Activated CD8-positive, alpha-beta memory T cell treated with anti-CD3 and anti-CD28 coated beads, Interleukin-2, amount 50 U/mL, for 1 hour (primary cell): Measurements from ENCODE around the gene CPLX1.
"Not testable (repeated sequence)": the region's sequence is repeated elsewhere in the genome, so short reads cannot be mapped to it uniquely, and the experiment has no call there.

Experiments used
- DNase-seq: peaks from one replicate; pipeline ENCODE4 v3.0.0-alpha.2; 2020; ENCODE audit errors: extremely low read depth

The CPLX1 gene

DNA sequence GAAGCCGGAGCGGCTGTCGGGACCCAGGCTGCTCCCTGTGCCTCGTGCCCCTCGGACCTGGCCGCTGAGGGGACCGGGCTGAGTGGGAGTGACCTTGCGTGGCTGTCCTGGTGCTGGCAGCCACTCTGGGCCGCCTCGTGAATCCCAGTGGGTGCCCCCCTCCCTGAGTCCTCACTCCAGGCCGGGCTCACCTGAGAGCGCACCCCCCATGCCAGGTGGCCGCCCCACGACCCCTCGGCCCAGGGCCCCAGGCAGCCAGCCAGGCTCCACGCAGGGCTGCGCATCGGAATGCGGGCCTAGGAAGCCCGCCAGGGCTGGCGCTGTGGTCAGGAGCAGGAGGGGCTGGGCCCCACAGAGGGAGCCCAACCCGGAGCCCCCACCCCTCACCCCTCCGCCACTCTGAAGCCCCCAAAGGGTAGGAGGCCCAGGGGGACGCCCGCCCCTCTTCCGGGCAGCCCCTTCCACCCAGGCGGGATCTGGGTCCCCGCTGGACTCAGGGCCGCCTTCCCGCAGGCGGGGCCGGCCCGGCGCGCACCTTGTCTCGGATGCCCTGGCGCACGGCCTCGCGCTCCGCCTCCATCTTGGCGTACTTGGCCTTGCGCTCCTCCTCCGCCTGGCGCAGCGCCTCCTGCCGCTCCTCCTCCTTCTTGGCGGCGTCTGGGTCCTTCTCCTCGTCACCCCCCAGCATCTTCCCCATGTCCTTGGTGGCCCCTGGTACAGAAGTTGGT, 33.9 kb downstream of the CPLX1 start:
- DNase-seq, result no peak

DNA sequence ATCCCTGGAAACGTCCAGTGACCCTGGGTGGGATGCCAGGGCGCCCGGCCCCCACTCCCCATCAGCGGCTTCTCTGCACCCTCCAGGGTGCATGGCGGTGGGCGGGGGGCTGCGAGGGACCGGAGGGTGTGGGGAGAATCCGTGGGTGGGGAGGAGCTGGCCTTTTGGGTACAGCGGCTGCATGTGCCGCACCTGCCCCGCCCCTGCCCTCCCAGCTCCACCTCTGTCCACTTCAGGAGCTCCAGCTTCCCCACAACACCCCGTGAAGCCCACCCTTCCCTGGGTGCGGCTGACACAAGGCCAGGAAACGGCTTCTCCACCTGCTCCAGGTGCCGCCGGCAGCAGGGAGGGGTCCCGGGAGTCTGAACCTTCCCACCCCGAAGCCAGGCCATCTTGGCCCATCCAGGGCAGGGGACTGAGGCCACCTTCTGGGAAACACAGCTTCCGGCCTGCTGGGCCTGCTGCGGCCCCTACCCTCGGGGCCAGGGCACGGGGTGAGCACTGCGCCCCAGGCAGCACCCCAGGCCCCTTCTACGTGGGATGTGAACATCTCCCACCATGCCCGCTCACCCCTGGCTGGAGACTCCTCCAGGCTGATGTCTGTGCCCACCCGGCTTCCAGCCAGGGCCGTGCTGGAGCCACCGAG, 34.6 kb downstream of the CPLX1 start:
- DNase-seq, result no peak

DNA sequence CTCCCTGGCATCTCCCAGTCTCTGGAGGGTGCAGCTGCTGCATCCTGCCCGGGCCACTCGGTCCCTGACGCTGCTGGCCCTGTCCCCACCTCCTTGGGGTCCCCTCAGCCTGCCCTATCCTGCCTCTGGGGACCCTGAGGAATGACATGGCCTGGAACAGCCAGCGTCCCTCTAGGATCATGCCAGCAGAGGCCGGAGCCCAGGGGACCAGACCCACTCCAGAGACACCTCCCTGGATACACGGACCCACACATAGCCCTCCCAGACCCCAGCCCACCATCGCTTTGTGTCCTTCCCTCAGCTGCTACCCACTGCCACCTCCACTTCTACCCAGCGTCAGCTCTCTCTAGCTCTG, 35.5 kb downstream of the CPLX1 start:
- DNase-seq, result no peak

DNA sequence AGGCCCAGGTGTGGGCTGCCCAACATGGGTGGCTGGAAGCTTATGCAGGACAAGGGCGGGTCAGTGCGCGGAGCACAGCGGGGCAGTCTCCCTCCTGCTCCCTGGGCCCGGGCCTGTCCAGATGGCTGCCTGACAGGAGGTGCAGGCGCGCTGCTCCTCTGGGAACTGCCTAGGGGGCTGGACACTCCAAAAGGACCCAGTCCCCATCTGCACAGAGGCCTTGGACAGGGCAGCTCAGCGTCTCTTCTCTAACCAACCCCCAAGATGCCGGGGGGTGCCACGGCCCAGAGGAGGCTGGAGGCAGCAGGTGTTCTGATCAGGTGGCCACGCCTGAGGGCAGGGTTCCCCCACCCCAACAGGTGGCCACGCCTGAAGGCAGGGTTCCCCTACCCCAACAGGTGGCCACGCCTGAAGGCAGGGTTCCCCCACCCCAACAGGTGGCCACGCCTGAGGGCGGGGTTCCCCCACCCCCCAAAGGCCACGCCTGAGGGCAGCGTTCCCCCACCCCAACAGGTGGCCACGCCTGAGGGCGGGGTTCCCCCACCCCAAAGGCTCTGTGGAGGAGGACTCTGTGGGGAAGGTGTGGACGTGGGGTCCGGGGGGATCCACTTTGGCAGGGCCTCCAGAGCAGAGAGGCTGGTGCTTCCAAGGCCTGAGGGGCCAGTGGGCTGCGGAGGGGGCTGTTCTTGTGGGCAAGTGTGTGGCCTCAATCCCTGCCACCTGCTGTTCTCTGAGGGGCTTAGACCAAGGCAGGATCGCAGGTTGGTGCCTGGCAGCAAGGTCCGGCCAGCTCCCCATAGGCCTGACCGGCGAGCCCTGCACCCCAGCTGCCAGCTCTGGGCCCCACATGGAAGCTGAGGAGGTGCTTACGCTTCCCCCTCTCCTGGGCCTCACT, 36.1 kb downstream of the CPLX1 start:
- DNase-seq, result no peak

DNA sequence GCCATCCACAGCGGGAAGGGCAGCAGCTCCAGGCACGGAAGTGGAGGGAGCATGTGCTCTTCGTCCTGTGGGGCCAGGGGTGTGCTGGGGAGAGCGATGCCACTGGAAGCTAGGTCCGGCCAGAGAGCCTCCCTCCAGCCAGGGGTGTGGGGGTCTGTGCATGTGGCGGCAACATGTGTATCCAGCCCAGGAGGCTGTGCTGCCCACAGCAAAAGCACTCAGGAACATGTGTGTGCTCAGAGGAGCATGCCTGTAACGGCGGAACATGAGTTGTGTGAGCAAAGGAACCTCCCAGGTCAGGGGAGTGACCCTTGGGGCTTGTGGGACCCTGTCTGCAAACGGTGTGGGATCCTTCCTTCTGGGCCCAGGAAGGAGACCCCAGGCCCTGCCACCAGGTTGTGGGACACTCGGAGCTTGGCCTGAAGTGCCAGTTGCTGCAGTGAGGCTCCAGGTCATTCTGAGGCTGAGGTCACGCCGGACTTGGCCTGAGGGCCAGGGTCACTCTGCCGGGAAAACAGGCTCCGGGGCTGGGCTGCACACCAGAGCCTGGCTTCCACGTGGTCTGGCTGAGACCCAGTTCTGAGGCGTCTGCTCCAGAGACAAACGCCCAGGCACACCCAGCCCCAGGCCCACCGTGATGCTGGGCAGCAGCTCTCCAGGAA, 37.2 kb downstream of the CPLX1 start:
- no peak for DNase-seq

DNA sequence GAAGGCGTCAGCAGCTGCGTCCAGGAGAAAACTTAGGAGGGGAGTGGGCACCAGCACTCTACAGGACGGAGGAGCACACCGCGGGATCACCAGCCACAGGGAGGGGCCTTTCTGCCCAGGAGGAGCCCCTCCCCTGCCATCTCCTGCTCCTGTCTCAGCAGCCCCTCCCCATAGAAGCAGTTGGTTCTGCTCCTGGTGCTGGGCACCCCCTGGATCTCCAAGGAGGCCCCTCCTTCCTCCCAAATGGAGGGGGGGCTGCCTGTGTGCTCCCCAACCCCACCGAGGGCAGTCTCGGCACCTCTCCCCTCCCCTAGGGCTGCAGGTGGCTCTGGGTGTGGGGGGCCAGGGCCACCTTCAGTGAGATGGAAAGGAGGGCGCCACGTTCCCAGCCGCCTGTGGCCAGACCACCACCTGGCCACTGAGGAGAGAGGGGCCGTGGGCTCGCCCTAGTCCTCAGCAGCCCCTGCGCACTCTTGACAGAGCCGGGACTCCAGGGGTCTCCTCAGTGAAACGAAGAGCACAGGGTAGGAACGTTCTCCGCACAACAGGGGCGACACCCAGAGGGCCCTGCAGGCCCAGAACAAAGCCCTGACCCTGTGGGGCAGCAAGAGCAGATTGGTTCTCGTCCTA, 37.8 kb downstream of the CPLX1 start:
- DNase-seq, result no peak

DNA sequence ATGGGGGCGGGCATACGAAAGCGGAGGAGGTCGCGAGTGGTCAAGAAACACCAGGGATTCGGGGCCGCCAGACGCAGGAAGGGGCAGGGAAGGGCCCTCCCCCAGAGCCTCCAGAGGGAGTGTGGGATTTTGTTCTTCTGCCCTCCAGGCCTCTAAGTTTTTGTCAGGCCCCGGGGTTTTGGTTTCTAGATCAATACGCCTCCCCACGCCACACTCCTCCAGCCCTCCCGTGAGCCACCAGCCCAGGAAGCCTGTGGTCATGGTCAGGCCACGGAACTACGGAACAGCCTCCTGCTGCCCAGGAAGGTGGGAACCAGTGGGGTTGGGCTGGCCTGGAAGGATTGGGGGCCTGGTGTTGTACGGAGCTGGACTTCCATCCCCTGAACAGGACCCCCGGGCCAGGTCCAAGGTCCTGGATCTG, 38.4 kb downstream of the CPLX1 start:
- DNase-seq, result no peak

DNA sequence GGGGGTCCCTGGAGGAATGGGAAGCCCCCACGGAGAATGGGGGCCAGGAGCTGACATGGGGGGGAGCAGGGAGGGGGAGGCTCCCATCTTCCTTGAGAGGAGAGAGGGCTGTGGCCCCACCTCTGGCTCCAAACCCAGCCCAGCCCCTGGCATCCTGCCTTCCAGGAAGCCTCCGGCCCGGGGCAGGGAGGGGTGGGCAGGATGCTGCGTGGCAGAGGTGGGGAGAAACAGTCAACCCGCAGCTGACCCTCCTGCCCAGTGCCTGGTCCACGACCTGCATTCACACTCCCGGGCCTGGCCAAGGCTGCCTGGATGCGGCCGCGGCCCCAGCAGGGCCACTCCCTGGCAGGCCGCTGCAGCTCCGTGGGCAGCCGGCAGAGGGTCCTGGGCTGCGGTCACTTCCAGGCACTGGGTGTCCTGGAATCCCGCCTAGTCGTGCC, 39.0 kb downstream of the CPLX1 start:
- no peak for DNase-seq

DNA sequence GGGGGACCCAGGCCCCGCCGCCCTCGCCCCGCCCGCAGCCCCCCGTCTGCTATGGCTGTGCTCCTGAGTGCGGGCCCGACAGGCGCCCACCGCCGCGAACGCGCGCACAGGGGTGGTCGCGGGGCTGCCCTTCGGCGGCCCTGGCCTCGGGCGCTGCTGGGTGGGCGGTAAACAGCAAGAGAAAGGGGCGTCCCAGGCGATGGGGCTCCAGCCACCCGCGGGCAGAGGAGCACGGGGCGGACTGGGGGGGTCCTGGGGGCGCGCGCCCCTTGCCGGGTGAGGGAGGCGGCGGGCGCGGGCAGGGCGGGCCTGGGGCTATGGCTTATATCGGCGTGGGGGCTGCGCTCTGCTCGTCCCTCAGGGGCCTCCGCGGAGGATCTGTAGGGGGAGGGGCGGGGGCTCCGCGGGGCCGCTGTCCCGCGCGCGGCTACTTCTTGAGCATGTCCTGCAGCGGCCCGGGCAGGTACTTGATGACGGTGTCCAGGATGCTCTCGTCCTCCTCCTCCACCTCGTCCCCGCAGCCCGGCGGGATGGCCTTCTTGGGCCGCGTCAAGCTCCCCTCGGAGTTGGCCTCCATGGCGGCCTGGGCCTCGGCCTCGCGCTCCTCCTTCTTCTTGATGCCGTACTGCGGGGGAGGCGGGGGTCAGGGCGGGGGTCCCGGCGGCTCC, 39.7 kb downstream of the CPLX1 start:
- no peak for DNase-seq

DNA sequence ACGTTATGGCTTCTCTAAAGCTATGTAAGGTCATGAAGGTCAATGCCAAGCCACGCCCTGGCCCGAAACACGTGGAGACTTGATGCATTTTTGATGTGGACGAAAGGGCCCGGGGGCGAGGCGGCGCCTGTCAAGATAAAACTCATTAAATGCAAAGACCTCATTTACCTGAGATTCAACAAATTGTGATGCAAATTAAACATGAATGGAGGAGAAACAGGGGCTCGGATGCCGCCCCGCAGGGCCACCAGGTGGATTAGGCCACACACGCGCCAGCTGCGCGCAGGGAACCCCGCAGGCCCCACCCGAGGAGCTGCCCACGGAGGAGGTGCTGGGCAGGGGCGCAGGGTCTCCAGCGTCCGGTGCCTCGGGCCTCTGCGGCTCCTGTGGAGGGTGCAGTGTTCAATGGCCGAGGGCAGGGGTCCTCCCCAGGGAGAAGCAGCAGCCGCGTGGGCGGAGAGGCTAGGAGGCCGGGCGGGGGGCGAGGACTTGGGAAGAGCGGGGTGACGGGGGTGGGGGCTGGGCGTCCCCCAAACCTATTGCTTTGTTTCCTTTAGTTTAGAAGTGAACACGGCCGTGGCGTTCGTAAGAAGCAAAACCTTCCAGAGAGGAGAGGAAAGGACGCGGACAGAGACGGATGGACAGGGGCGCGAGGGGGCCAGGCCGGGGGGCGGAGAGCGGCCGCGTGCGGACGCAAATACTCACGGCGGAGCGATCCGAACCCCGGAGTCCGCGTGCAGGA, 40.4 kb downstream of the CPLX1 start:
- DNase-seq, result no peak

DNA sequence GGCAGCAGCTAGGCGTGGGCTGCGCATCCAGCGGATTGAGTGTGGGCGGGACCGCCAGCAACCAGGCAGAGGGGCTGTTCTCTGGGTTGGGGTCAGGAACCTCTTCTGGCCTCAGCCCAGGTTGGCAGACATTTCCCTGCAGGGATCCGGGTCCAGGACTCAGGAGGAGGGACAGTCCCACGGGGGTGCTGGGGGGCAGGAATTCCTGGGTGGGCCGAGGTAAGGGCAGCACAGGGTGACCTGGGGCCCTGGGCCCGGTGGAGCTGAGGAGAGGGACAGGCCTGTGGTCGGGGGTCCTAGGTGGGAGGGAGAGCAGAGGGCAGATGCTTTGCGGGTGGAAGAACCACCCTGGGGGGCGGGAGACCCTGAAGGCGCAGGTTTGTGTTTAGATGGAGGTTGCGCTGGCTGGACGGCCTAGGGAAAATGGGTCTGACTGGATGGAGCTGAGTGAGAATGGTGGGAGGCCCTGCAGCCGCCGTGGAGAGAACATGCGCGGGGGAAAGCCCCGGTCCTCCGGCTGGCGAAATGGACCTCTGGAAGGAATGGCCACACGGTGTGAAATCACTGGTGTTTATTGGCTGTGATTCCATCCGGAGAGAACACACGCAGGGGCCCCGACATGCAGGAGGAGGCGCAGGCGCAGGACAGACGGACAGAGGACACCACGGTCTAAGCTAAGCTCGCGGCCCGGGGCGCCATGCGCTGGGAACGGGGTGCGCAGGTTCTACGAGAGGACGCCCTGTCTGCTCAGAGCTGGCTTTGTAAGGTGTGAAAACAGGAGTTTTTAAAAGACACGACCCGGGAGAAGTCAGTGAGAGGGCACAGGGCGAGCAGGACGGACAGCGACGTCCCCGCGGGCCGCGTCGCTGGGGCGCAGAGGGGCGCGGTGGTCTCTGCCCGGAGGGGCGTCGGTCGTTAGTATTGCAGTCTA, 41.3 kb downstream of the CPLX1 start:
- DNase-seq, result no peak

DNA sequence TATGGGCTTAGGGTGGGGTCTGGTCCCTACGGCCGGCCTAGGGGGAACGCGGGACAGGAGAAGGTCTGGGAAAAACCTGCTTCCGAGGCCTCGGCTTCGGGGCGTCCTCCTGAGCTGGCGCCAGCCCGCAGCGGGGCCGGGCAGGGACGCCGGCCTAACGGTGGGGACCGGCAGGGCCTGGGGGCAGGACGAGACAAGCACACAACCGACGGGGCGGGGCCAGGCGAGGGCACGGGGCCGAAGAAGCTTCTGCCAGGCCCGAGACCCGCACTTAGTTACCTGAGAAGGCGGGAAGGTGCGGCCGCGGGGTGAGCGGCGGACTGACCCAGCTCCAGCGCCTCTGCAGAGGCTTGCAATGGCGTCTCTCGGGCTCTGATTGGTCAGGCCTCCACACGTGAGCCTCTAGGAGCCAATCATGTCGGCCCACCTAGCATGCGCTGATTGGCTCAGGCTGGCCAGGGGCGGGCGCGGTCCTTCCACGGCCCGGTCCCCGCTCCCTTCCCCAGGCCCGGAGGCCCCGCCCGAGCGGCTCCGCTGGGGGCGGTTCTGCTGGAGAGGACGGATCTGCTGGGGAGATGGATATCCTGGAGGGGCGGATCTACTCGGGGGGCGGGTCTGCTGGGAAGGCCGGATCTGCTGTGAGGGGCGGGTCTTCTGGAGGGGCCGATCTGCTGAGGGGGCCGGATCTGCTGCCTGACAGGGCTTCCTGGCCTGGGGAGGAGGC, 44.3 kb downstream of the CPLX1 start:
- DNase-seq, result peak; percentile 88

DNA sequence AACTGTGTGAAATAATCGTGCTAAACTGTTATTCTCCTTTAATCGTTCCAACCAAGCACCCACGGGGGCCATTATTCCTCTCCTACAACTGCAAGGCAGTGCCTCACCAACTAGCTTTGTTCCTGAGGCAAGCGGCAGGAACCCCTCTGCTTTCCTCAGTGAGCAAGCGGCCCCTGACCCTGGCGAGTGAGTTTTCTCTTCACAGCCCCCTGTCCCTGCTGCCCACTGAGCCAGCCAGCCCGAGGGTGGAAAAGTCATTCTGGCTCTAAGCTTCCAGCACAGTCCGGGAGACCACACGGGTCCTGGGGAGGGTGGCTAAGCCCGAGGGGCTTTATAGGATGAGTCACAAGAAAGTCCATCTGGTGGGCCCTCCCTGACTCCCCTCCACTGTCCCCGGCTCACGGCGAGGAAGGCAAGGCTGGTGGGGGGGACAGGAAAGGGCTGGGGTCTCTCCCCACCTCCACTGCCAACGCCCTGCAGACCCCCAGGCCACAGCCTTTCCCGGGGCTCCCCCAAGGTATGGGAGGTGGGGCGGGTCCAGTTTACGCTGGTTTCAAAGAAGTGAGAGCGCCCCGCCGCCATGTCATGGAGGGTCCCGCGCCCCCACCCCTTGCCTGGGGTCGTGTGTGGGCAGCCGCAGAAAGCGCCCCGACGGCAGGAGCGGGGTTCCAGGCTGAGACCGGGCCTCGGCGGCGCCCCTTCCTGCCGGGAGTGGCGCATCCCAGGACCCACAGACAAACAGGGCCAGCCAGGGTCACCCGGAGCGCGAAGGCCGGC, 45.0 kb downstream of the CPLX1 start:
- DNase-seq, result no peak

DNA sequence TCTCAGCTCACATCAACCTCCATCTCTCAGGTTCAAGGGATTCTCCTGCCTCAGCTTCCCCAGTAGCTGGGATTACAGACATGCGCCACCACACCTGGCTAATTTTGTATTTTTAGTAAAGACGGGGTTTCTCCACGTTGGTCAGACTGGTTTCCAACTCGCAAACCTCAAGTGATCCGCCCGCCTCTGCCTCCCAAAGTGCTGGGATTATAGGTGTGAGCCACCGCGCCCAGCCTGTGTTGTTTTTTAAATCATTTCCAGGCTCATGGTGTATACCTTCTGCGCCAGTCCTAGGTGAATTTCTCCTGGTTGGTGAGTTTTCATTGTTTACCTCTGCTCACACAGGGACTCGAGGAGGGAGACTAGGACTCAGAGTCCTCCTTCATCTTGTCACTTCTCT, 45.7 kb downstream of the CPLX1 start:
- DNase-seq, result not testable (repeated sequence)

DNA sequence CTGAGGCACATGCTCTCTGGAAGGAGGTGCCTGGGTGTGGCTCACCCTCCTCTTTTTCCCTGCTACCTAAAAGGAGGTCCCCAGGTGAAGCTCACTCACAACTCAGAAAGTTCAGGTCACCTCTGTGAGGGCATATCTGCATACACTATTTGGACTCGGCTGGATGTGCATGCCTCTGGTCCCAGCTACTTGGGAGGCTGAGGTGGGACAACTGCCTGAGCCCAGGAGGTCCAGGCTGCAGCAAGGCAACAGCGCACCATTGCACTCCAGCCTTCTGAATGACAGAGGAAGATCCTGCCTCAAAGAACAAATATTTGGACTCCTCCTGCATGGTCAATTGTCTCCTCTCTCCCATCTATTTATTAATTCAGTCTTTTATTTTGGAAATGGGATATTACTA, 46.4 kb downstream of the CPLX1 start:
- DNase-seq, result no peak

DNA sequence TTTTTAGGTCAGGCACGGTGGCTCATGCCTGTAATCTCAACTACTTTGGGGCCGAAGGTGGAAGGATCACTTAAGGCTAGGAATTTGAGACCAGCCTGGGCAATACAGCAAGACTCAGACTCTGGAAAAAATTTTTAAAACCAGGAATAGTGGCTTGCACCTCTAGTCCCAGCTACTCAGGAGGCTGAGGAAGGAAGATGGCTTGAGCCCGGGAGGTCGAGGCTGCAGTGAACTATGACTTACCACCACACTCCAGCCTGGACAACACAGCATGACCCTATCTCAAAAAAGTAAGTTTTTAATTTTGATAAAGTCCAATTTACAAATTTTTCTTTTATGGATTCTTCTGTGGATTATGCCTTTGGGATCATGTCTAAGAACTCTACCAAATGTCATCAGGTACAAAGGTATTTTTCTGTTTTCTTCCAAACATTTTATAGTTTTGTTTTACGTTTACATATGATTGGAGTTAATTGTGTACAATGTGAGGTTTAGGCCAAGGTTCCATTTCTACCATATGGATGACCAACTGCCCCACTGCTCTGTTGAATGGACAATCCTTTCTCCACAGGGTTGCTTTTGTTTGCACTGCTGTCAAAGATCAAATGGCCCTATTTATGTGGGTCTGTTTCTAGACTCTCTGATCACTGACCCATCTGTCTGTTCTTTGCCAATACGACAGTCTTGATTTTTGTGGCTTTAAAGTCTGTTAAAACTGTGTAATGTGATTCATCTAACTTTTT, 48.2 kb downstream of the CPLX1 start:
- DNase-seq, result no peak
